ENCODE data around the gene IQCF6.
"Not testable (repeated sequence)": the region's sequence is repeated elsewhere in the genome, so short reads cannot be mapped to it uniquely, and the experiment has no call there.

Gene IQCF6

GRCh38 chr3:51759203-51759602 is 19.8 kb downstream of the IQCF6 start:
- DNase-seq (ENCODE audit: low read depth in 2 of 2), result no peak

GRCh38 chr3:51753763-51754750 is 25.0 kb downstream of the IQCF6 start:
- not testable (repeated sequence) for DNase-seq (ENCODE audit: low read depth in 2 of 2)

GRCh38 chr3:51751287-51751686 is 27.8 kb downstream of the IQCF6 start:
- DNase-seq (ENCODE audit: low read depth in 2 of 2), result no peak

GRCh38 chr3:51750878-51751277 is 28.2 kb downstream of the IQCF6 start:
- no peak for DNase-seq (ENCODE audit: low read depth in 2 of 2)

- no peak for DNase-seq (ENCODE audit: low read depth in 2 of 2)
These were observed 30.7 kb downstream of the IQCF6 start for GRCh38 chr3:51748327-51748726.

- DNase-seq (ENCODE audit: low read depth in 2 of 2), result no peak
These were observed 31.2 kb downstream of the IQCF6 start for GRCh38 chr3:51747840-51748239.

- DNase-seq (ENCODE audit: low read depth in 2 of 2), result not testable (repeated sequence)
These were observed 36.1 kb downstream of the IQCF6 start for GRCh38 chr3:51742978-51743377.

- not testable (repeated sequence) for DNase-seq (ENCODE audit: low read depth in 2 of 2)
These were observed 36.7 kb downstream of the IQCF6 start for GRCh38 chr3:51742320-51742719.

GRCh38 chr3:51739110-51739509 is 39.9 kb downstream of the IQCF6 start:
- no peak for DNase-seq (ENCODE audit: low read depth in 2 of 2)

GRCh38 chr3:51735950-51736349 is 43.1 kb downstream of the IQCF6 start:
- DNase-seq (ENCODE audit: low read depth in 2 of 2), result no peak

GRCh38 chr3:51735039-51735438 is 44.0 kb downstream of the IQCF6 start:
- no peak for DNase-seq (ENCODE audit: low read depth in 2 of 2)

GRCh38 chr3:51734572-51734907 is 44.5 kb downstream of the IQCF6 start:
- DNase-seq (ENCODE audit: low read depth in 2 of 2), result no peak

- no peak for DNase-seq (ENCODE audit: low read depth in 2 of 2)
These were observed 45.0 kb downstream of the IQCF6 start for GRCh38 chr3:51733859-51734571.

- DNase-seq (ENCODE audit: low read depth in 2 of 2), result no peak
These were observed 49.9 kb downstream of the IQCF6 start for GRCh38 chr3:51729042-51729633.
